OCI-LY3 (cell line): ENCODE results near the gene VPS8.

ENCODE experiments used
- H2AFZ ChIP-seq: fragments of 200-600, 300-600 bp; shearing (Covaris generic); 2 replicates; pipeline ENCODE4 v1.6.0; 2014; ENCODE audit warnings: antibody characterized with exemption, low read depth, low read length
- H3K27ac ChIP-seq: fragments of 200-600, 300-600 bp; sonication (generic); 2 replicates; pipeline ENCODE4 v1.5.1; 2014; ENCODE audit warnings: mild to moderate bottlenecking, low read length, moderate library complexity, mixed read lengths
- H3K27me3 ChIP-seq: fragments of 200-600, 300-600 bp; sonication (generic); 2 replicates; pipeline ENCODE4 v1.6.1; 2014; ENCODE audit warnings: low read depth, low read length, mixed read lengths
- H3K36me3 ChIP-seq: fragments of 200-600, 300-600 bp; sonication (generic); replicated peaks from 2 replicates; pipeline ENCODE3; 2014; ENCODE audit warnings: low read depth, low read length, mixed read lengths
- H3K4me1 ChIP-seq: fragments of 300-600, 200-600 bp; sonication (generic); 2 replicates; pipeline ENCODE4 v1.6.1; 2014; ENCODE audit warnings: low read length, mixed read lengths
- H3K4me2 ChIP-seq: fragments of 200-600, 300-600 bp; sonication (generic); 2 replicates; pipeline ENCODE4 v1.6.1; 2014; ENCODE audit warnings: low read length, mixed read lengths
- H3K4me3 ChIP-seq: fragments of 300-600, 200-600 bp; sonication (generic); 2 replicates; pipeline ENCODE4 v1.5.1; 2014; ENCODE audit warnings: antibody characterized with exemption, mild to moderate bottlenecking, low read length, moderate library complexity
- H3K79me2 ChIP-seq: fragments of 300-600, 200-600 bp; shearing (Covaris generic); 2 replicates; pipeline ENCODE4 v1.6.1; 2014; ENCODE audit warnings: mild to moderate bottlenecking, low read length, mixed read lengths
- H3K9ac ChIP-seq: fragments of 300-600, 200-600 bp; shearing (Covaris generic); 2 replicates; pipeline ENCODE4 v1.6.0; 2014; ENCODE audit warnings: mild to moderate bottlenecking, low read length, moderate library complexity
- H3K9me3 ChIP-seq: fragments of 200-600, 300-600 bp; shearing (Covaris generic); 2 replicates; pipeline ENCODE4 v1.6.1; 2014; ENCODE audit warnings: low read length, mixed read lengths; ENCODE audit not compliant: insufficient read depth
- H4K20me1 ChIP-seq: fragments of 200-600, 300-600 bp; sonication (generic); 2 replicates; pipeline ENCODE4 v1.6.1; 2016; ENCODE audit warnings: low read length, mixed read lengths; ENCODE audit not compliant: insufficient read depth
- EZH2phosphoT487 ChIP-seq: fragments of 200-600 bp; shearing (Covaris generic); IDR thresholded peaks from 2 replicates; pipeline ENCODE4 v1.6.1; 2018; ENCODE audit warnings: antibody characterized with exemption, mixed run types, low read depth
- TF ChIP-seq, protein P1 (sequence below): fragments of 200-600, 300-600 bp; sonication (generic); IDR thresholded peaks from 2 replicates; pipeline ENCODE4 v1.5.1; 2014; ENCODE audit warnings: antibody characterized with exemption, low read length, low read depth

The VPS8 gene

DNA sequence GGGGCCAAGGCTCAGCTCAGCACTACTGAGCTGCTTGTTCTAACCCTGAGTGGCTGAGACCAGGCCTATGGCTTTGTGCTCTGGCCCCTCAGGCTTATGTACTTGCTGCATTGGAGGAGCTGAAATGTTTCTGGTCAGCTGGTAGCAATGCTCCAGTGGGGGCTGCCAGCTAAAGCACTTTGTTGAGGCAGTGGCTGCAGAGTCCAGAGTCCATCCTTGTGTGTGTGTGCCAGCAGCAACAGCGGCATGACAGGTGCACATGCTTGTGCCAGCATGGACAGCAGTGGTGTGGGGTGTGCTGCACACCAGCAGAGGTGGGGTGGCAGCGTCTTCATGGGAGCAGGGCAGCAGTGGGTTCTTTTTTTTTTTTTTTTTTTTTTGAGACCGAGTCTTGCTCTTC is 169.1 kb downstream of the VPS8 start:
- no peaks in the 10 kb centered on the region for H3K79me2 ChIP-seq
- H3K4me3 ChIP-seq, result no peak overlapping the region
- peaks cover 3% of the 10 kb centered on the region for H3K4me1 ChIP-seq
- H3K9me3 ChIP-seq, result no peaks in the 10 kb centered on the region
- no peak overlapping the region for H3K9ac ChIP-seq
- TF ChIP-seq, protein P1, sequence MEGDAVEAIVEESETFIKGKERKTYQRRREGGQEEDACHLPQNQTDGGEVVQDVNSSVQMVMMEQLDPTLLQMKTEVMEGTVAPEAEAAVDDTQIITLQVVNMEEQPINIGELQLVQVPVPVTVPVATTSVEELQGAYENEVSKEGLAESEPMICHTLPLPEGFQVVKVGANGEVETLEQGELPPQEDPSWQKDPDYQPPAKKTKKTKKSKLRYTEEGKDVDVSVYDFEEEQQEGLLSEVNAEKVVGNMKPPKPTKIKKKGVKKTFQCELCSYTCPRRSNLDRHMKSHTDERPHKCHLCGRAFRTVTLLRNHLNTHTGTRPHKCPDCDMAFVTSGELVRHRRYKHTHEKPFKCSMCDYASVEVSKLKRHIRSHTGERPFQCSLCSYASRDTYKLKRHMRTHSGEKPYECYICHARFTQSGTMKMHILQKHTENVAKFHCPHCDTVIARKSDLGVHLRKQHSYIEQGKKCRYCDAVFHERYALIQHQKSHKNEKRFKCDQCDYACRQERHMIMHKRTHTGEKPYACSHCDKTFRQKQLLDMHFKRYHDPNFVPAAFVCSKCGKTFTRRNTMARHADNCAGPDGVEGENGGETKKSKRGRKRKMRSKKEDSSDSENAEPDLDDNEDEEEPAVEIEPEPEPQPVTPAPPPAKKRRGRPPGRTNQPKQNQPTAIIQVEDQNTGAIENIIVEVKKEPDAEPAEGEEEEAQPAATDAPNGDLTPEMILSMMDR, result no peak
- no peak for TF ChIP-seq EZH2phosphoT487
- H3K4me2 ChIP-seq, result no peak overlapping the region
- H3K36me3 ChIP-seq, result peaks cover 6% of the 10 kb centered on the region
- H2AFZ ChIP-seq, result no peak overlapping the region
- no peaks in the 10 kb centered on the region for H3K27me3 ChIP-seq
- H4K20me1 ChIP-seq, result no peaks in the 10 kb centered on the region
- no peak overlapping the region for H3K27ac ChIP-seq

DNA sequence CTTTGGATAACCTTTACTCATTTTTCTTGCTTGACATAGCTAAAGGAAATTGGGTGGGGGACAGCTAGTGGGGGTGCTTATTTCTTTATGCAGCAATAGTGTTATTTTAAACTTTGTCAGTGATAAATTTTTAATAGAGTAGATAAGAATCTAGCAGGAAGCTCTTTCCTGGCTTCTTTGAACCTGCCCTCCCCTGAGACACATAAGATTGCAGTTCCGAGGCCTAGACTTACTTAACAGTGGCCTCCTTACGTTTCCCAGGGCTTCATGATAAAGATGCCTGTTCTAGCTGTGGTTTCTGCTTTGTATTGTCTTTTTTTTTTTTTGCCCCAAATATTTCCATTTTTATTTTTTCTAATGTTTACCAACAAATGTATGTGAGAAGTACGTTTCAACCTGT is 170.1 kb downstream of the VPS8 start:
- Histone ChIP-seq H3K27ac (no peak overlapping the region), H3K36me3 (peaks cover under 1% of the 10 kb centered on the region), H3K27me3 (no peaks in the 10 kb centered on the region), H3K9ac (no peak overlapping the region), H2AFZ (no peak overlapping the region), H3K79me2 (no peaks in the 10 kb centered on the region), H4K20me1 (no peaks in the 10 kb centered on the region), H3K4me2 (no peak overlapping the region), H3K4me3 (no peak overlapping the region), H3K4me1 (peaks cover 3% of the 10 kb centered on the region), H3K9me3 (no peaks in the 10 kb centered on the region)
- TF ChIP-seq, protein P1, result no peak
- no peak for TF ChIP-seq EZH2phosphoT487

DNA sequence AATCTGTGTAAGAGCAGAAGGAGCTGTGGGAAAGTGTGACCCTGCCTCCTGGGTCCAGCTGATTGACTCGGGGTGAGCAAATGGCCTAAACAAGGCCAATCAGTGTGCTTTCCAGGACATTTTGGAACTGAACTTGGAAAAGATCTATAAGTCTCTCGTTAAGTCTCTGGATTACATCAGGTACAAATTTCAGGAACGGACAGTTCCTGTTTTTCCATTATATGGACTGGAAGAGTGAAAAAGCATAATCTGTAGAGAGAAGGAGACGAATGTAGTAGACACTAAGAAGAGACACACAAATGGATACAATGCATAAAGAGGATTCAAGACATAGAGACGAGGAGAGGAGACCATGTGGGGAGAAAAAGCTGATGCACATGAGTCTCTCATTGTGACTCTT is 173.6 kb downstream of the VPS8 start:
- H3K36me3 ChIP-seq, result no peaks in the 10 kb centered on the region
- no peak overlapping the region for H3K9ac ChIP-seq
- H3K9me3 ChIP-seq, result no peaks in the 10 kb centered on the region
- H3K4me3 ChIP-seq, result no peak overlapping the region
- H4K20me1 ChIP-seq, result no peaks in the 10 kb centered on the region
- no peak overlapping the region for H3K4me2 ChIP-seq
- H3K27ac ChIP-seq, result no peak overlapping the region
- H3K27me3 ChIP-seq, result no peaks in the 10 kb centered on the region
- no peaks in the 10 kb centered on the region for H3K79me2 ChIP-seq
- H3K4me1 ChIP-seq, result peaks cover 3% of the 10 kb centered on the region
- TF ChIP-seq EZH2phosphoT487, result no peak
- TF ChIP-seq, protein P1, result no peak
- no peak overlapping the region for H2AFZ ChIP-seq

DNA sequence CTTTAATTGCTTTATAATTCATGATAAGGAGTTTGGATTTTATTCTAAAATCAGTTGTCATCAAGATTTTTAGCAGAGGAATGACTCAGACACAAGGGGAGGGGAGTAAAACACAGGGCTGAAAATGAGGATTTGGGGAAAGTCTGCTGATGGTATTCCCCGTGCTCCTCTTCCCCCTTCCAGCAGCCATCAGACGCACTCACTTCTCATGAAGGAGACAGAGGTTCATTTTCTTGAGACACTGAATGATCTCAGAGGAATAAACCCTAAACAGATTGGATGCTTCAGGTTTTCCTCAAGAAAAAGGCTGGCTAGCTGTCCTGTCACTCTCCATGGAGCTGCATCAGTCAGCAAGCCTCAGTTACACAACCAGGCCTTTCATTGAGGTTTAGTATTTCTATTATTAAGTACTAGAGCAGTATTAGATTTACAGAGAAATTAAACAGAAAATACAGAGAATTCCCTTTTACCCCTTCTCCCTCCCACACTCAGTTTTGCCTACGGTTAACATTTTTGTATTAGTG is 174.5 kb downstream of the VPS8 start:
- Histone ChIP-seq H3K9me3 (no peaks in the 10 kb centered on the region), H3K9ac (no peak overlapping the region), H3K27ac (no peak overlapping the region), H3K79me2 (no peaks in the 10 kb centered on the region), H3K36me3 (no peaks in the 10 kb centered on the region), H3K27me3 (no peaks in the 10 kb centered on the region), H3K4me2 (no peak overlapping the region), H3K4me1 (peaks cover 3% of the 10 kb centered on the region), H2AFZ (no peak overlapping the region), H4K20me1 (no peaks in the 10 kb centered on the region), H3K4me3 (no peak overlapping the region)
- TF ChIP-seq, protein P1, result no peak
- TF ChIP-seq EZH2phosphoT487, result no peak
